OCI-LY3 (cell line): ENCODE results near the gene SOX1.

Source experiments
- EZH2phosphoT487 ChIP-seq: fragments of 200-600 bp; shearing (Covaris generic); IDR thresholded peaks from 2 replicates; pipeline ENCODE4 v1.6.1; 2018; ENCODE audit warnings: antibody characterized with exemption, mixed run types, low read depth
- TF ChIP-seq, protein P1 (sequence below): fragments of 200-600, 300-600 bp; sonication (generic); IDR thresholded peaks from 2 replicates; pipeline ENCODE4 v1.5.1; 2014; ENCODE audit warnings: antibody characterized with exemption, low read length, low read depth

GRCh38 chr13:112118451-112119064 lies 51.6 kb downstream of the SOX1 start:
- TF ChIP-seq, protein P1, sequence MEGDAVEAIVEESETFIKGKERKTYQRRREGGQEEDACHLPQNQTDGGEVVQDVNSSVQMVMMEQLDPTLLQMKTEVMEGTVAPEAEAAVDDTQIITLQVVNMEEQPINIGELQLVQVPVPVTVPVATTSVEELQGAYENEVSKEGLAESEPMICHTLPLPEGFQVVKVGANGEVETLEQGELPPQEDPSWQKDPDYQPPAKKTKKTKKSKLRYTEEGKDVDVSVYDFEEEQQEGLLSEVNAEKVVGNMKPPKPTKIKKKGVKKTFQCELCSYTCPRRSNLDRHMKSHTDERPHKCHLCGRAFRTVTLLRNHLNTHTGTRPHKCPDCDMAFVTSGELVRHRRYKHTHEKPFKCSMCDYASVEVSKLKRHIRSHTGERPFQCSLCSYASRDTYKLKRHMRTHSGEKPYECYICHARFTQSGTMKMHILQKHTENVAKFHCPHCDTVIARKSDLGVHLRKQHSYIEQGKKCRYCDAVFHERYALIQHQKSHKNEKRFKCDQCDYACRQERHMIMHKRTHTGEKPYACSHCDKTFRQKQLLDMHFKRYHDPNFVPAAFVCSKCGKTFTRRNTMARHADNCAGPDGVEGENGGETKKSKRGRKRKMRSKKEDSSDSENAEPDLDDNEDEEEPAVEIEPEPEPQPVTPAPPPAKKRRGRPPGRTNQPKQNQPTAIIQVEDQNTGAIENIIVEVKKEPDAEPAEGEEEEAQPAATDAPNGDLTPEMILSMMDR = no peak
- no peak for TF ChIP-seq EZH2phosphoT487
